ENCODE results near the gene NCK2.

GRCh38 chr2:105857076-105857740 is 112.5 kb downstream of the NCK2 start:
- no peak for TF ChIP-seq CTCF (IDR thresholded peaks at IDR 0.05)
- TF ChIP-seq POLR2A (IDR thresholded peaks at IDR 0.05), result no peak

All from body of pancreas (tissue), 4 donors.